DMS 273 (cell line): Measurements from ENCODE around the gene IRF2BP2.

Experiments used
- DNase-seq: peaks from one replicate; lab custom pipeline; 2025; ENCODE audit not compliant: unreplicated experiment; lab: John Stamatoyannopoulos, UW

The IRF2BP2 gene

GRCh38 chr1:234610061-234610665 lies at the start of gene IRF2BP2:
Gene IRF2BP2 (minus strand): TSS chr1:234610178. CDS start chr1:234609494, 684 bp downstream.
- DNase-seq: peak; percentile 96

- DNase-seq: no peak
Observed at GRCh38 chr1:234659538-234659937, 49.6 kb upstream of the IRF2BP2 start.

- DNase-seq: peak; percentile 21
Observed at GRCh38 chr1:234658138-234658537, 48.2 kb upstream of the IRF2BP2 start.

GRCh38 chr1:234656944-234657654 lies 47.1 kb upstream of the IRF2BP2 start:
- DNase-seq: peak; percentile 55

- no peak for DNase-seq
Observed at GRCh38 chr1:234656070-234656895, 46.3 kb upstream of the IRF2BP2 start.

GRCh38 chr1:234655328-234656069 lies 45.5 kb upstream of the IRF2BP2 start:
- DNase-seq: peak; percentile 40

- no peak for DNase-seq
Observed at GRCh38 chr1:234654002-234654733, 44.2 kb upstream of the IRF2BP2 start.

GRCh38 chr1:234649432-234650081 lies 39.6 kb upstream of the IRF2BP2 start:
- no peak for DNase-seq

- no peak for DNase-seq
Observed at GRCh38 chr1:234647758-234648157, 37.8 kb upstream of the IRF2BP2 start.

GRCh38 chr1:234647245-234647644 lies 37.3 kb upstream of the IRF2BP2 start:
- peak; percentile 80 for DNase-seq

- no peak for DNase-seq
Observed at GRCh38 chr1:234645964-234646363, 36.0 kb upstream of the IRF2BP2 start.

- DNase-seq: peak; percentile 15
Observed at GRCh38 chr1:234645474-234645953, 35.5 kb upstream of the IRF2BP2 start.

- no peak for DNase-seq
Observed at GRCh38 chr1:234644928-234645327, 35.0 kb upstream of the IRF2BP2 start.

GRCh38 chr1:234643850-234644134 lies 33.8 kb upstream of the IRF2BP2 start:
- no peak for DNase-seq

GRCh38 chr1:234643111-234643849 lies 33.3 kb upstream of the IRF2BP2 start:
- DNase-seq: no peak

- DNase-seq: no peak
Observed at GRCh38 chr1:234642428-234642827, 32.5 kb upstream of the IRF2BP2 start.

GRCh38 chr1:234639961-234640360 lies 30.0 kb upstream of the IRF2BP2 start:
- no peak for DNase-seq

GRCh38 chr1:234638832-234639799 lies 29.1 kb upstream of the IRF2BP2 start:
- DNase-seq: peak; percentile 81
